OCI-LY3 (cell line): Measurements from ENCODE around the gene HECW1.

Source experiments
- EZH2phosphoT487 ChIP-seq: fragments of 200-600 bp; shearing (Covaris generic); IDR thresholded peaks from 2 replicates; pipeline ENCODE4 v1.6.1; 2018; ENCODE audit warnings: antibody characterized with exemption, mixed run types, low read depth
- TF ChIP-seq, protein P1 (sequence below): fragments of 200-600, 300-600 bp; sonication (generic); IDR thresholded peaks from 2 replicates; pipeline ENCODE4 v1.5.1; 2014; ENCODE audit warnings: antibody characterized with exemption, low read length, low read depth

DNA sequence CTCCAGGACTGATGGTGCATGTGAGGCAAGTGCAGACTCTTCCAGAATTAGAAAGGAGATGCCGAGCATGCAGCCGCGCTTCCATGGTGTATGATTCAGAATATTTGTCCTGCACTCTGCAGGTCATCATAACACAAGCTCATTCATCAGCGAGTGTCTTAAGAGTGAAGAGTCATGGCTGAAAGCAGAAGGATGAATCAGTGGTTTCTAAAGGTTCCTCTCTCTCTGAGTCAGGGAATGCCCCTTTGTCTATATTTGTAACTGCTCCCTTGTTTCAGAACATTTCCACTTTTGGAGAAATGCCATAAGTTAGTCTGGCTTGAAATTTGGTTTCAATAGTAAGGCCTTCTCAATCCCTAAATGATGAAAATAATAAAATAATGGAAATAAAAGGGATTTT, 52.3 kb downstream of the HECW1 start:
- TF ChIP-seq, protein P1, sequence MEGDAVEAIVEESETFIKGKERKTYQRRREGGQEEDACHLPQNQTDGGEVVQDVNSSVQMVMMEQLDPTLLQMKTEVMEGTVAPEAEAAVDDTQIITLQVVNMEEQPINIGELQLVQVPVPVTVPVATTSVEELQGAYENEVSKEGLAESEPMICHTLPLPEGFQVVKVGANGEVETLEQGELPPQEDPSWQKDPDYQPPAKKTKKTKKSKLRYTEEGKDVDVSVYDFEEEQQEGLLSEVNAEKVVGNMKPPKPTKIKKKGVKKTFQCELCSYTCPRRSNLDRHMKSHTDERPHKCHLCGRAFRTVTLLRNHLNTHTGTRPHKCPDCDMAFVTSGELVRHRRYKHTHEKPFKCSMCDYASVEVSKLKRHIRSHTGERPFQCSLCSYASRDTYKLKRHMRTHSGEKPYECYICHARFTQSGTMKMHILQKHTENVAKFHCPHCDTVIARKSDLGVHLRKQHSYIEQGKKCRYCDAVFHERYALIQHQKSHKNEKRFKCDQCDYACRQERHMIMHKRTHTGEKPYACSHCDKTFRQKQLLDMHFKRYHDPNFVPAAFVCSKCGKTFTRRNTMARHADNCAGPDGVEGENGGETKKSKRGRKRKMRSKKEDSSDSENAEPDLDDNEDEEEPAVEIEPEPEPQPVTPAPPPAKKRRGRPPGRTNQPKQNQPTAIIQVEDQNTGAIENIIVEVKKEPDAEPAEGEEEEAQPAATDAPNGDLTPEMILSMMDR: no peak
- TF ChIP-seq EZH2phosphoT487: no peak
